Stimulated activated CD4-positive, alpha-beta T cell treated with anti-CD3 and anti-CD28 coated beads, Interleukin-1b, Interleukin-23, amount 100 ng/mL, for 1 hour (primary cell): ENCODE results near the gene CSF3R.

ENCODE experiments used
- DNase-seq, 2 donors: peaks; one replicate each; pipeline ENCODE4 v3.0.0-alpha.2; 2020; ENCODE audit warnings: low read depth in 2 of 2

CSF3R gene

GRCh38 chr1:36458910-36459309, 23.8 kb downstream of the CSF3R start:
- DNase-seq: no peak

GRCh38 chr1:36457691-36458090, 25.0 kb downstream of the CSF3R start:
- no peak for DNase-seq

- DNase-seq: no peak
Measured at GRCh38 chr1:36456391-36456928, 26.3 kb downstream of the CSF3R start.

GRCh38 chr1:36455386-36455785, 27.3 kb downstream of the CSF3R start:
- no peak for DNase-seq

- no peak for DNase-seq
Measured at GRCh38 chr1:36453600-36454388, 28.9 kb downstream of the CSF3R start.

- DNase-seq: no peak
Measured at GRCh38 chr1:36453051-36453450, 29.7 kb downstream of the CSF3R start.

- no peak for DNase-seq
Measured at GRCh38 chr1:36450919-36451305, 31.8 kb downstream of the CSF3R start.

- DNase-seq: peak; percentile 62 to 74
Measured at GRCh38 chr1:36450270-36450918, 32.3 kb downstream of the CSF3R start, which contains the start of gene OSCP1. Gene OSCP1 (minus strand): TSS chr1:36450451. CDS start chr1:36450369, 82 bp downstream.

GRCh38 chr1:36448530-36449056, 34.1 kb downstream of the CSF3R start:
- no peak for DNase-seq

GRCh38 chr1:36447450-36447849, 35.3 kb downstream of the CSF3R start:
- DNase-seq: no peak

GRCh38 chr1:36446746-36447145, 36.0 kb downstream of the CSF3R start:
- DNase-seq: no peak

- no peak for DNase-seq
Measured at GRCh38 chr1:36446271-36446670, 36.4 kb downstream of the CSF3R start.

- DNase-seq: no peak
Measured at GRCh38 chr1:36443297-36443696, 39.4 kb downstream of the CSF3R start.

- no peak for DNase-seq
Measured at GRCh38 chr1:36442337-36442736, 40.4 kb downstream of the CSF3R start.

- DNase-seq: no peak
Measured at GRCh38 chr1:36440646-36441045, 42.1 kb downstream of the CSF3R start.

GRCh38 chr1:36440044-36440443, 42.7 kb downstream of the CSF3R start:
- no peak for DNase-seq

GRCh38 chr1:36438715-36439114, 44.0 kb downstream of the CSF3R start:
- DNase-seq: no peak

- no peak for DNase-seq
Measured at GRCh38 chr1:36436821-36437220, 45.9 kb downstream of the CSF3R start.

- DNase-seq: no peak
Measured at GRCh38 chr1:36433102-36433501, 49.6 kb downstream of the CSF3R start.

- no peak for DNase-seq
Measured at GRCh38 chr1:36432616-36433015, 50.1 kb downstream of the CSF3R start.

- no peak for DNase-seq
Measured at GRCh38 chr1:36425791-36426190, 56.9 kb downstream of the CSF3R start.

- DNase-seq: no peak
Measured at GRCh38 chr1:36421649-36422048, 61.1 kb downstream of the CSF3R start.

GRCh38 chr1:36420836-36421317, 61.8 kb downstream of the CSF3R start:
- peak; percentile 81 to 93 for DNase-seq
